Activated CD8-positive, alpha-beta T cell treated with anti-CD3 and anti-CD28 coated beads, Interleukin-2, amount 10 ng/mL, durations not matched to agents 7 days and 5 days (primary cell): ENCODE results near the gene ARL6. TPM values are rescaled to one million over a fixed set of nuclear protein-coding genes. Genes with fewer than 3 reads are reported as not detected.
A peak's percentile ranks its signal among the peaks of the same experiment; 100 is the strongest.
"Not testable (repeated sequence)": the region's sequence is repeated elsewhere in the genome, so short reads cannot be mapped to it uniquely, and the experiment has no call there.

Experiments used
- ATAC-seq: fragments of 150-1000 bp; cut with Tn5 transposase; one replicate; pipeline ENCODE4 v1.10.0; 2021; ENCODE audit warnings: moderate library complexity
- CTCF ChIA-PET: fragments of 350-600 bp; sonication (Branson Sonifier 250); formaldehyde crosslinking; loops from one replicate; lab custom pipeline; 2021; ENCODE audit warnings: antibody characterized with exemption; lab: Charles Lee
- POLR2A ChIA-PET: fragments of 350-600 bp; sonication (Branson Sonifier 250); formaldehyde crosslinking; loops from one replicate; lab custom pipeline; 2021; ENCODE audit warnings: antibody characterized with exemption; lab: Charles Lee
- DNase-seq: peaks from one replicate; pipeline ENCODE4 v3.0.0-alpha.2; 2020
- H3K27ac Mint-ChIP-seq: one replicate; pipeline ENCODE4 v1.8.0; 2021; ENCODE audit warnings: mild to moderate bottlenecking, mixed read lengths
- H3K27me3 Mint-ChIP-seq: one replicate; pipeline ENCODE4 v1.8.0; 2021; ENCODE audit warnings: low read depth, mixed read lengths
- H3K36me3 Mint-ChIP-seq: one replicate; pipeline ENCODE4 v1.8.0; 2021; ENCODE audit warnings: low read depth, mixed read lengths
- H3K4me1 Mint-ChIP-seq: one replicate; pipeline ENCODE4 v1.8.0; 2021; ENCODE audit warnings: low read depth, mixed read lengths
- H3K4me3 Mint-ChIP-seq: one replicate; pipeline ENCODE4 v1.8.0; 2021; ENCODE audit warnings: mild to moderate bottlenecking, mixed read lengths
- H3K9me3 Mint-ChIP-seq: one replicate; pipeline ENCODE4 v1.8.0; 2022; ENCODE audit warnings: mixed read lengths; ENCODE audit not compliant: insufficient read depth
- total RNA-seq, 2 experiments: library from RNA; stranded (reverse); gene quantifications; one replicate each; pipeline ENCODE4 v1.2.3, GENCODE V29; 2021

ARL6 gene
- total RNA-seq, 2 experiments from 2014 or later: 5.0 to 6.6 TPM

- peaks cover 19% of the 10 kb centered on the region for H3K4me1 Mint-ChIP-seq
- H3K27ac Mint-ChIP-seq: peak overlapping the region; percentile 79
- DNase-seq: peak; percentile 38
- H3K4me3 Mint-ChIP-seq: peak overlapping the region; percentile 84
- peaks cover 37% of the 10 kb centered on the region for H3K27me3 Mint-ChIP-seq
- peak; percentile 18 for ATAC-seq
- no peaks in the 10 kb centered on the region for H3K9me3 Mint-ChIP-seq
- H3K36me3 Mint-ChIP-seq: no peaks in the 10 kb centered on the region
- ChIA-PET POLR2A (interaction anchor here (0.9 to 1.4 kb wide), 3 partner anchors 50 to 198 kb away, joined by 3 to 5 read pairs (median 3); no protein-coding TSS in a partner anchor), CTCF (interaction anchor here (1.0 to 4.3 kb wide), 5 partner anchors 9 to 200 kb away, joined by 3 to 48 read pairs (median 4); no protein-coding TSS in a partner anchor)
These were observed 57.8 kb downstream of the ARL6 start for GRCh38 chr3:97822359-97822775.

GRCh38 chr3:97823046-97824004, 58.8 kb downstream of the ARL6 start:
- Mint-ChIP-seq H3K27ac (peak overlapping the region; percentile 11), H3K27me3 (peaks cover 37% of the 10 kb centered on the region), H3K4me3 (peak overlapping the region; percentile 84), H3K9me3 (no peaks in the 10 kb centered on the region), H3K4me1 (peaks cover 19% of the 10 kb centered on the region), H3K36me3 (no peaks in the 10 kb centered on the region)
- no peak for DNase-seq
- no peak for ATAC-seq
- CTCF ChIA-PET: interaction anchor here (1.5 to 4.3 kb wide), 2 partner anchors 161 to 199 kb away, joined by 3 to 48 read pairs; no protein-coding TSS in a partner anchor
- POLR2A ChIA-PET: no interaction called here

GRCh38 chr3:97825101-97825500, 60.5 kb downstream of the ARL6 start:
- no peak overlapping the region for H3K27ac Mint-ChIP-seq
- ChIA-PET CTCF (interaction anchor here (1.7 to 2.4 kb wide), 2 partner anchors 146 to 198 kb away, joined by 5 to 9 read pairs; no protein-coding TSS in a partner anchor), POLR2A (no interaction called here)
- ATAC-seq (no peak), DNase-seq (no peak)
- peaks cover 19% of the 10 kb centered on the region for H3K4me1 Mint-ChIP-seq
- H3K9me3 Mint-ChIP-seq: no peaks in the 10 kb centered on the region
- H3K36me3 Mint-ChIP-seq: no peaks in the 10 kb centered on the region
- H3K4me3 Mint-ChIP-seq: no peak overlapping the region
- peaks cover 37% of the 10 kb centered on the region for H3K27me3 Mint-ChIP-seq

- H3K4me3 Mint-ChIP-seq: no peak overlapping the region
- ChIA-PET CTCF (interaction anchor here (2.4 kb wide), 1 partner anchor 195 kb away, joined by 9 read pairs; no protein-coding TSS in a partner anchor), POLR2A (interaction anchor here (0.7 kb wide), 1 partner anchor 10 kb away, joined by 3 read pairs; no protein-coding TSS in a partner anchor)
- H3K36me3 Mint-ChIP-seq: no peaks in the 10 kb centered on the region
- ATAC-seq: no peak
- H3K27me3 Mint-ChIP-seq: peaks cover 30% of the 10 kb centered on the region
- H3K4me1 Mint-ChIP-seq: peaks cover 4% of the 10 kb centered on the region
- no peaks in the 10 kb centered on the region for H3K9me3 Mint-ChIP-seq
- no peak for DNase-seq
- H3K27ac Mint-ChIP-seq: no peak overlapping the region
These were observed 63.3 kb downstream of the ARL6 start for GRCh38 chr3:97827741-97828471.

- CTCF ChIA-PET: no interaction called here
- Mint-ChIP-seq H3K4me3 (no peak overlapping the region), H3K9me3 (no peaks in the 10 kb centered on the region), H3K4me1 (no peaks in the 10 kb centered on the region), H3K27ac (no peak overlapping the region), H3K36me3 (no peaks in the 10 kb centered on the region), H3K27me3 (peaks cover 23% of the 10 kb centered on the region)
- POLR2A ChIA-PET: no interaction called here
- ATAC-seq (no peak), DNase-seq (no peak)
These were observed 64.6 kb downstream of the ARL6 start for GRCh38 chr3:97829198-97829597.

GRCh38 chr3:97830638-97831037, 66.1 kb downstream of the ARL6 start:
- Mint-ChIP-seq H3K27me3 (peaks cover 16% of the 10 kb centered on the region), H3K36me3 (no peaks in the 10 kb centered on the region), H3K27ac (no peak overlapping the region), H3K4me1 (no peaks in the 10 kb centered on the region), H3K9me3 (no peaks in the 10 kb centered on the region), H3K4me3 (no peak overlapping the region)
- ChIA-PET POLR2A (no interaction called here), CTCF (no interaction called here)
- DNase-seq (no peak), ATAC-seq (no peak)

- no peak overlapping the region for H3K4me3 Mint-ChIP-seq
- H3K36me3 Mint-ChIP-seq: no peaks in the 10 kb centered on the region
- no peaks in the 10 kb centered on the region for H3K4me1 Mint-ChIP-seq
- peaks cover 15% of the 10 kb centered on the region for H3K27me3 Mint-ChIP-seq
- ChIA-PET CTCF (no interaction called here), POLR2A (no interaction called here)
- H3K27ac Mint-ChIP-seq: no peak overlapping the region
- ATAC-seq (no peak), DNase-seq (no peak)
- H3K9me3 Mint-ChIP-seq: no peaks in the 10 kb centered on the region
These were observed 66.6 kb downstream of the ARL6 start for GRCh38 chr3:97831140-97831539.

GRCh38 chr3:97833184-97833583, 68.6 kb downstream of the ARL6 start:
- H3K4me1 Mint-ChIP-seq, ATAC-seq, POLR2A ChIA-PET, H3K9me3 Mint-ChIP-seq, H3K27ac Mint-ChIP-seq, CTCF ChIA-PET, DNase-seq, H3K4me3 Mint-ChIP-seq, H3K36me3 Mint-ChIP-seq: not testable (repeated sequence)
- H3K27me3 Mint-ChIP-seq: peaks cover 13% of the 10 kb centered on the region

GRCh38 chr3:97835761-97836160, 71.2 kb downstream of the ARL6 start:
- POLR2A ChIA-PET: no interaction called here
- no peak for ATAC-seq

GRCh38 chr3:97838393-97838792, 73.8 kb downstream of the ARL6 start:
- Mint-ChIP-seq H3K4me3 (no peak overlapping the region), H3K27ac (no peak overlapping the region), H3K9me3 (no peaks in the 10 kb centered on the region), H3K27me3 (peaks cover 3% of the 10 kb centered on the region), H3K36me3 (no peaks in the 10 kb centered on the region), H3K4me1 (no peaks in the 10 kb centered on the region)
- DNase-seq: no peak
- ATAC-seq: no peak
- CTCF ChIA-PET: interaction anchor here (0.5 to 1.6 kb wide), 4 partner anchors 17 to 471 kb away, joined by 3 to 5 read pairs (median 3); partner anchors contain the start of gene CRYBG3
- POLR2A ChIA-PET: interaction anchor here (0.6 kb wide), 1 partner anchor 11 kb away, joined by 3 read pairs; no protein-coding TSS in a partner anchor

More at GRCh38 chr3:97835761-97836160, 71.2 kb downstream of the ARL6 start:
- H3K27me3 Mint-ChIP-seq: peaks cover 5% of the 10 kb centered on the region
- CTCF ChIA-PET: no interaction called here
- DNase-seq: no peak
- no peak overlapping the region for H3K4me3 Mint-ChIP-seq
- no peaks in the 10 kb centered on the region for H3K36me3 Mint-ChIP-seq
- no peaks in the 10 kb centered on the region for H3K9me3 Mint-ChIP-seq
- no peak overlapping the region for H3K27ac Mint-ChIP-seq
- H3K4me1 Mint-ChIP-seq: no peaks in the 10 kb centered on the region

GRCh38 chr3:97839944-97840343, 75.4 kb downstream of the ARL6 start:
- ChIA-PET POLR2A (no interaction called here), CTCF (interaction anchor here (1.3 kb wide), 1 partner anchor 23 kb away, joined by 3 read pairs; no protein-coding TSS in a partner anchor)
- Mint-ChIP-seq H3K9me3 (no peaks in the 10 kb centered on the region), H3K4me1 (no peaks in the 10 kb centered on the region), H3K27me3 (peaks cover 7% of the 10 kb centered on the region), H3K27ac (no peak overlapping the region), H3K4me3 (no peak overlapping the region), H3K36me3 (no peaks in the 10 kb centered on the region)
- ATAC-seq (no peak), DNase-seq (no peak)
